GM15510 (cell line): ENCODE measurements around the gene TROAP.
A peak's percentile ranks its signal among the peaks of the same experiment; 100 is the strongest.

ENCODE experiments used
- POLR2A ChIP-seq: IDR thresholded peaks from 3 replicates; pipeline ENCODE4 v1.6.1; 2011; ENCODE audit warnings: borderline replicate concordance; ENCODE audit not compliant: insufficient read length; ENCODE audit errors: extremely low read depth

TROAP gene

GRCh38 chr12:49346659-49347310 is 23.7 kb downstream of the TROAP start, which contains the start of gene DNAJC22:
Gene DNAJC22 (plus strand): TSS chr12:49346888. CDS start chr12:49348873, 1,985 bp downstream.
- no peak for TF ChIP-seq POLR2A

- TF ChIP-seq POLR2A = no peak
Observed at GRCh38 chr12:49347311-49348193, 24.5 kb downstream of the TROAP start.

- TF ChIP-seq POLR2A = no peak
Observed at GRCh38 chr12:49348781-49349180, 25.7 kb downstream of the TROAP start.

GRCh38 chr12:49349266-49349665 is 26.2 kb downstream of the TROAP start:
- no peak for TF ChIP-seq POLR2A

- TF ChIP-seq POLR2A = no peak
Observed at GRCh38 chr12:49352351-49352750, 29.3 kb downstream of the TROAP start.

GRCh38 chr12:49355913-49356312 is 32.9 kb downstream of the TROAP start:
- no peak for TF ChIP-seq POLR2A

GRCh38 chr12:49357103-49357678 is 34.1 kb downstream of the TROAP start:
- TF ChIP-seq POLR2A = no peak

- no peak for TF ChIP-seq POLR2A
Observed at GRCh38 chr12:49358483-49359141, 35.6 kb downstream of the TROAP start.

- no peak for TF ChIP-seq POLR2A
Observed at GRCh38 chr12:49359671-49360070, 36.6 kb downstream of the TROAP start.

- TF ChIP-seq POLR2A = no peak
Observed at GRCh38 chr12:49362077-49362476, 39.0 kb downstream of the TROAP start.

GRCh38 chr12:49364989-49365388 is 41.9 kb downstream of the TROAP start:
- TF ChIP-seq POLR2A = no peak

- no peak for TF ChIP-seq POLR2A
Observed at GRCh38 chr12:49365542-49365941, 42.5 kb downstream of the TROAP start.

GRCh38 chr12:49366096-49366651 is 43.1 kb downstream of the TROAP start:
- TF ChIP-seq POLR2A = no peak

- TF ChIP-seq POLR2A = peak; percentile 84
Observed at GRCh38 chr12:49366652-49367380, 43.8 kb downstream of the TROAP start.

- peak; percentile 51 for TF ChIP-seq POLR2A
Observed at GRCh38 chr12:49367381-49368239, 44.6 kb downstream of the TROAP start, which contains the start of gene SPATS2. Gene SPATS2 (plus strand): TSS chr12:49367462. CDS start chr12:49461013, 93,551 bp downstream.
